ENCODE measurements around the gene BRD4.

Gene BRD4

DNA sequence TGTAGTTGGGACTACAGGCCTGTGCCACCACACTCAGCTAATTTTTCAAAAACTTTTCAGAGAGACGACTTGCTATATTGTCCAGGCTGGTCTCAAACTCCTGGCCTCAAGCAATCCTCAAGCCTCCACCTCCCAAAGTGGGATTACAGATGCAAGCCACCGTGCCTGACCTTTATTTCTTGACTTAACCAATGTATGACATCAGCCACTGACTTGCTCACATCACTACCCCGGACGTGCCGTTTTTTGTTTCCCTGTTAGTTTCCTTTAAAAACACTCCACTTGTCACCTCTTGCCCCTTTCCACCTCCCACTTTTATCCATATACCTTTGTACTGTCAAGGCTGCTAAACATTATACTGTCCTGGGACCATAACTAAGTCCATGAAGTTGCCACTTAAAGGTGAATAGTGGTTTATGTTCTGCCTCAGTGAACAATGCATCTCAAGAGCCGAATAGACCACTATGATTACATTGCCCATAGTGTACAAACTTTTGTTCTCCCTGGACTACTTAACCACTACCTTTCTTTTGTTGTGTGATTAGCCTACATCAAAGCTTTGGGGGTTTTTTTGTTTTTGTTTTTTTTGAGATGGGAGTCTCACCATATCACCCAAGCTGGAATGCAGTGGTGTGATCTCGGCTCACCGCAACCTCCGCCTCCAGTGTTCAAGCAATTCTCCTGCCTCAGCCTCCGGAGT is 97.8 kb downstream of the BRD4 start:
- no peak overlapping the region for H3K4me3 ChIP-seq (ENCODE audit: low read depth, low read length)

DNA sequence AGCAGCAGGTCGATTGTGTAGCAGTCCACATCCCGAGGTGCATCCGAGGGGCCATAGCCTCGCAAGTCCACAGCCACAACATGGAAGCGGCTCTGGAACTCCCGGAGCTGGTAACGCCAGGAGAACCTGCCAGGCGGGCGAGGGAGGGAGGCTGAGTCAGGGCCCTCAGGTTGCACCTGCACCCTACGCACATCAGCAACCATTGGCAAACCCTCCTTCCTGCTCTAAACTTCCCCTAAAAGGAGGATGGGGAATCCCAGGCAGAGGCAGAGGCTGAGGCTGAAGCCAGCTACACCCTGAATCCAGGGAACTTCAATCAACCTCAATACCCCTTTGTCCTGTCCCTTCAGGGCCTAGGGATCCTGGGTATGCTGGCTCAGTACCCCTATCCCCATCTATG is 101.1 kb downstream of the BRD4 start:
- H3K4me3 ChIP-seq (ENCODE audit: low read depth, low read length): peak overlapping the region; percentile 37

- no peak overlapping the region for H3K4me3 ChIP-seq (ENCODE audit: low read depth, low read length)
Measured at GRCh38 chr19:15227261-15227660, 105.1 kb downstream of the BRD4 start.

DNA sequence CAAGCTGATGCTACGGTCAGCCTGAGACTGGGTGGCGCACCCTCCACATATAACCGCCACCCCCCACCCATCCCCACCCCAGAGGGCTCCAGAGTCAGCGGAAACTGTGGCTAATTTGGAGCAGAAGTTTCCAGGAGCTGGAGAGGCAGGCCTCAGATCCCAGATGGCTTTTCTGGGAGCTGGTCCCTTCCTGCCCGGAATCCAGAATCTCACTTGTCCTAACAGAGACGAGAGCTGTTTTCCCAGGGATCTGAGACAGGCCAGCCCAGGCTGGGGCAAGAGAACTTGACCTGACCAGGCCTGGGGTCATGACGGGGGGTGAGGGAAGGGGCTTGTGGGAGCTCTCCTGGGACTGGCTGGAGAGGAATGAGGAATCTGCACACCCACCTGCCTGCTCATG is 106.6 kb downstream of the BRD4 start:
- no peak overlapping the region for H3K4me3 ChIP-seq (ENCODE audit: low read depth, low read length)

GRCh38 chr19:15223649-15224361 is 108.5 kb downstream of the BRD4 start:
- H3K4me3 ChIP-seq (ENCODE audit: low read depth, low read length): peak overlapping the region; percentile 61

- H3K4me3 ChIP-seq (ENCODE audit: low read depth, low read length): peak overlapping the region; percentile 61
Measured at GRCh38 chr19:15222738-15223648, 109.3 kb downstream of the BRD4 start.

- no peak overlapping the region for H3K4me3 ChIP-seq (ENCODE audit: low read depth, low read length)
Measured at GRCh38 chr19:15220833-15221232, 111.5 kb downstream of the BRD4 start.

- H3K4me3 ChIP-seq (ENCODE audit: low read depth, low read length): no peak overlapping the region
Measured at GRCh38 chr19:15218501-15218900, 113.8 kb downstream of the BRD4 start.

DNA sequence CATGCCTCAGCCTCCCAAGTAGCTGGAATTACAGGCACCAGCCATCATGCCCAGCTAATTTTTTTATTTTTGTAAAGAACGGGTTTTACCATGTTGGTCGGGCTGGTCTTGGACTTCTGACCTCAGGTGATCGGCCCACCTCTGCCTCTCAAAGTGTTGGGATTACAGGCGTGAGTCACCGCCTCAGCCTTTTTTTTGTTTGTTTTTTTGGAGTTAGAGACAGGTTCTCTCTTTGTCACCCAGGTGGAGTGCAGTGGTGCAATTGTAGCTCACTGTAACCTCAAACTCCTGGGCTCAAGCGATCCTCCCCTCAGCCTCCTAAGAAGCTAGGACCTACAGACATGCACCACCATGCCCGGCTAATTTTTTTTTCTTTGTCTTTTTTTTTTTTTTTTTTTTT is 116.0 kb downstream of the BRD4 start:
- no peak overlapping the region for H3K4me3 ChIP-seq (ENCODE audit: low read depth, low read length)

DNA sequence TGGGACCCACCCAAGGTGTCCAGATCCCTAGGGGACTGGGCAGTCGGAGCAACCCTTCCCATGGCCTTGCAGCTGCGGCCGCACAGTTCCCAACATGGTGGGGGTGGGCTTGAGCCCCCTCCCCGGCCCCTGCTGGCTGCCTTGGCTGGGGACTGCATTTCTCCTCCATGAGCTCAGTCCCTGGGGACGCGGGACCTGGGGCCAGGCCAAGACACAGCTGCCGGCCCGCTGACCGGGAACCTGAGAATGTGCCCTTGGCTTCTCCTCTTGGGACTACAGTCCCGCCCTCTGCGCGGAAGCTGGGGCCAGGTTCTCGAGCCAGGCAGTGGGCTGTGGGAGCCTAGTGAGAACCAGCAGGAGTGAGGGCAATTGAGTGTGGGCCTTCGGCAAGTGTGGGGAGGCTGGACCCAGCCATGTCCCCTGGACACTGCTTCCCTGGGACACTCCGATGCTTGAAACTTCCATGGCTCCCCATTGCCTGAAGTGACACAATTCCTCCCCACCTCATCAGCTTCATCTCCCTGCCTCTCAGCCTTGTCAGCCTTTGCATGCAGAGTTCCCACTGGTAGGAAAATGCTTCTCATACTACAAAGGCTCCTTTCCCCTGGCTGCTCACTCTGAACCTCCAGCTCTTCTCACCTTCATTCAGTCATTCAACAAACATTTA is 118.5 kb downstream of the BRD4 start:
- no peak overlapping the region for H3K4me3 ChIP-seq (ENCODE audit: low read depth, low read length)

DNA sequence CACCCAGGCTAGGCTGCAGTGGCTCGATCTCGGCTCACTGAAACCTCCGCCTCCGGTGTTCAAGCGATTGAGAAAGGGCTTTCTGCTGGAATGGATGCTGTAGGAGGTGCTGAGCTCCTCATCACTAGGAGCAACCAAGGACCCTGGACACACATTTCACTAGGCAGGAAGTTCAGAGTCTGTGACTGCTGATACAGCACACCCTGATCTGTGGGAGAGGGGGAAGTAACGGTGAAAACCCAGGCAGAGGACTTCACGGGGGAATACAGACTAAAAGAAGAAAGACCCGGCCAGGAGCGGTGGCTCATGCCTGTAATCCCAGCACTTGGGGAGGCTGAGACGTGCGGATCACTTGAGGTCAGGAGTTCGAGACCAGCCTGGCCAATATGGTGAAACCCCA is 119.6 kb downstream of the BRD4 start:
- no peak overlapping the region for H3K4me3 ChIP-seq (ENCODE audit: low read depth, low read length)

DNA sequence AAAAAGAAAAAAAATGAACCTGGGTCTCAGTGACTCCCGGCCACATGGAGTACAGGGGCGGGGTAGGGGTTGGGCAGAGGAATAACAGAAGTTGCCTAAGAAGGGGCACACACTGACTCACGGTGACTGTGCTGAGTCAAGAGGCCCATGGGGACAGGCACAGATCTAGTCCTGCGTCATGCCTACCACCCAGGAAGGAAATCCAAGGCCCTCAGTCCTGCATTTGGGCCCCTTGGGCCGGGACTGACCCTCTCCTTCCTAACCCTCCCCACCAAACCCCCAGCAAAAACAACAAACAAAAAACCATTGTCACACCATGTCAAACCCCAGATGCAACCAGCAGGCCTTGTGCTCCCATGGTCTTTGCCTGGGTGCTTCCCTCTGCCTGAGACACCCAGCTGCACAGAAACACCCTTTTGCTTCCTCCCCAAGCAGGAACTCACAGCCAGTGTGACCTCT is 122.0 kb downstream of the BRD4 start:
- H3K4me3 ChIP-seq (ENCODE audit: low read depth, low read length): no peak overlapping the region

DNA sequence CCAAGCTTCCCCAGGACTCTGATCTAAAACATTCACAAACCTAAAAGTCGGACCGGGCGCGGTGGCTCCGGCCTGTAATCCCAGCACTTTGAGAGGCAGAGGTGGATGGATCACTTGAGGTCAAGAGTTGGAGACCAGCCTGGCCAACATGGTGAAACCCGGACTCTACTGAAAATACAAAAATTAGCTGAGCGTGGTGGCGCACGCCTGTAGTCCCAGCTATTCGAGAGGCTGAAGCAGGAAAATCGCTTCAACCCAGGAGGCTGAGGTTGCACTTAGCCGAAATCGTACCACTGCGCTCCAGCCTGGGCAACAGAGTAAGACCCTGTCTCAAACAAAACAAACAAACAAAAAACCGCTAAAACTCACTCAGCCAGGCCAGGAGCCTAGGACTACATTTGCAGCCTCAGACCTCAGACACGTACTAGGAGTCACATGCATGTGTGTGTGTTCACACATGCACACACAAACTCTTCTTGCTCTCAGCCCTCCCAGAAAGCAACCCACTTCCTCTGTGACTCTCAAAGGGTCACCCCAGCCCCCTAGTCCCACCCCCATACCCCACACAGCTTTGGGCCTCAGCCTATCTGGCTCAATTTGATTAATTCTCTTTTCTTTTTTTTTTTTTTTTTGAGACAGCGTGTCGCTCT is 130.8 kb downstream of the BRD4 start:
- H3K4me3 ChIP-seq (ENCODE audit: low read depth, low read length): no peak overlapping the region

DNA sequence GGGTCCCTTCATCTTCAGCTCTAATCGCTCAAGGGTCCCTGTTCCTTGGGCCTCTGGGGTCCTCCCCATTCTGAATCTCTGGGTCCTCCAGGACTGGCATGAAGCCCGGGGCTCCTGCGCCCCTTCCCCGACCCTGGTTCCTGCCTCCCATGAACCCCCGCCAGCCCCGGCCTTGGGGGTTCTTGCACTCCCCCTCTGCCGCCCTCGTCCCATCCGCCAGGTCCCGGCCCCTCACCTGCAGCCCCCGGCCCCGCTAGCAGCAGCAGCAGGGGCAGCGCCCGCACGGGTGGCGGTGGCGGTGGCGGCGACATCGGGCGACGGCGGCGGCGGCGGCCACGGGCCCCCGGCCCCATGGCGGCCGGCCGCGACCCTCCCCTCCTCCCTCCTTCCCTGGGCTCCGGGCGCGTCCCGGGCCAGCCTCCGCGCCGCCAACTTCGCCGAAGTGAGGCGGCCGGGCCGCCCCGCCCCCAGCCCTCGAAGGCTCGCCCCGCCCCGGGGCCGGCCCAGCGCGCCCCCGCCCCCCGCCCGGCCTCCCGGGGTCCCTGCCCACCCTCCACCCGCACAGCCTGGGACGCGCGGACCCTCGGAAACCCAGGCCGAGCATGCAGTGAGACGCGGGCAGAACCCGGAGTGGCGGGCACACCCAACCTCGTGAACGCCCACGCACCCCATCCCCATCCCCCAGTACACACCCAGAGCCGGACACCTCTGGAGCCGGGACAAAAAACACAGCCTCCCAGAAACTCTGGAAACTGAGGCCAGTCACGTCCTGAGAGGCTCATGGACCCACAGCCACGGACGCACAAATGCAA is 131.6 kb downstream of the BRD4 start, which contains the start of gene NOTCH3:
Gene NOTCH3, minus strand, starts transcription at position 443 of the 812 bp plus-strand sequence. Its CDS starts 90 bp downstream, at position 353.
- peak within 1 kb of the TSS; percentile 88 for H3K4me3 ChIP-seq (ENCODE audit: low read depth, low read length)

GRCh38 chr19:15199661-15200552 is 132.4 kb downstream of the BRD4 start:
- H3K4me3 ChIP-seq (ENCODE audit: low read depth, low read length): peak overlapping the region; percentile 88

- H3K4me3 ChIP-seq (ENCODE audit: low read depth, low read length): peak overlapping the region; percentile 55
Measured at GRCh38 chr19:15198951-15199660, 133.2 kb downstream of the BRD4 start.

- H3K4me3 ChIP-seq (ENCODE audit: low read depth, low read length): no peak overlapping the region
Measured at GRCh38 chr19:15197942-15198341, 134.4 kb downstream of the BRD4 start.

Data from iPS-11a (cell line).